ENCODE measurements around the gene C4B.
"Not testable (repeated sequence)": the region's sequence is repeated elsewhere in the genome, so short reads cannot be mapped to it uniquely, and the experiment has no call there.

Gene C4B

DNA sequence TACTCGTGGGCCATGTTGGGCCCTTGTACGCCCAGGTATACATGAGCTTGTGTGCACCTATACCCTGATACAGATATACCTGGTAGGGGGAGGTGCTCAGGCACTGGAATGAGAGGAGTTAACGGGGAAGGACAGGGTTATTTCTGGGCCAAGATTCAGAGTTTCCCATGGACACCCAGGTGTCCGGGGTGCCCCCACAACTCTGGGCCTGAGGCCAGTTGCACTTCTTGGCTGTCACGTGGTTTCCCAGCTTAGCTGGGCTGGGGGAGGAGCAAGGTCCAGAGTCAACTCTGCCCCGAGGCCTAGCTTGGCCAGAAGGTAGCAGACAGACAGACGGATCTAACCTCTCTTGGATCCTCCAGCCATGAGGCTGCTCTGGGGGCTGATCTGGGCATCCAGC lies 32.9 kb upstream of the C4B start, which contains the start of gene C4A:
Gene C4A, plus strand, starts transcription at position 314 of the 400 bp plus-strand sequence. Its CDS starts 51 bp downstream, at position 365.
- DNase-seq (ENCODE audit: low spot score), result not testable (repeated sequence)

DNA sequence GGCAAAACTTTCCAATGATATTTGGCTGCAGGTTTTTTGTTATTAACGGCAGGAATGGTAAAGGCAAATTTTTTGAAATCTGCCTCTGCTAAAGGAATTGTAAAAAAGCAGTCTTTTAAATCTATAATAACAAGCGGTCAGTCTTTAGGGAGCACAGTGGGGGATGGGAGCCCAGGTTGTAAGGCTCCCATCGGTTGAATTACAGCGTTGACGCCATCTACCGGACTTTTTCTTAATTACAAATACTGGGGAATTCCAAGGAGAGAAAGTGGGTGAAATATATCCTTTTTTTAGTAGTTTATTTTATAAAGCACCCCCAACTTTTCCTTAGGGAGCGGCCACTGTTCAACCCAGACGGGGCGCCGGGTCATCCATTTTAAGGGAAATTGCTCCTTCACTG lies 25.2 kb upstream of the C4B start:
- not testable (repeated sequence) for DNase-seq (ENCODE audit: low spot score)

- not testable (repeated sequence) for DNase-seq (ENCODE audit: low spot score)
Measured at GRCh38 chr6:31994421-31994820, 20.2 kb upstream of the C4B start.

GRCh38 chr6:31996385-31996784 lies 18.2 kb upstream of the C4B start:
- DNase-seq (ENCODE audit: low spot score), result not testable (repeated sequence)

- DNase-seq (ENCODE audit: low spot score), result not testable (repeated sequence)
Measured at GRCh38 chr6:32002546-32003268, 11.9 kb upstream of the C4B start.

- not testable (repeated sequence) for DNase-seq (ENCODE audit: low spot score)
Measured at GRCh38 chr6:32003301-32003700, 11.3 kb upstream of the C4B start.

- not testable (repeated sequence) for DNase-seq (ENCODE audit: low spot score)
Measured at GRCh38 chr6:32004393-32004792, 10.2 kb upstream of the C4B start.

- DNase-seq (ENCODE audit: low spot score), result not testable (repeated sequence)
Measured at GRCh38 chr6:32004864-32005537, 9.6 kb upstream of the C4B start.

DNA sequence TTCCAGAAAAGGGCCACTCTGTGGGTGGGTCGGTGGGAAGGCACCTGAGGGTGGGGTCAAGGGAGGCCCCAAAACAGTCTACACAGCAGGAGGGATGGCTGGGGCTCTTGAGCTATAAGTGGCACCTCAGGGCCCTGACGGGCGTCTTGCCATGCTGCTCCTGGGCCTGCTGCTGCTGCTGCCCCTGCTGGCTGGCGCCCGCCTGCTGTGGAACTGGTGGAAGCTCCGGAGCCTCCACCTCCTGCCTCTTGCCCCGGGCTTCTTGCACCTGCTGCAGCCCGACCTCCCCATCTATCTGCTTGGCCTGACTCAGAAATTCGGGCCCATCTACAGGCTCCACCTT lies 9.1 kb upstream of the C4B start:
- DNase-seq (ENCODE audit: low spot score), result not testable (repeated sequence)

GRCh38 chr6:32005991-32006529 lies 8.5 kb upstream of the C4B start:
- not testable (repeated sequence) for DNase-seq (ENCODE audit: low spot score)

GRCh38 chr6:32007086-32007485 lies 7.5 kb upstream of the C4B start:
- DNase-seq (ENCODE audit: low spot score), result not testable (repeated sequence)

DNA sequence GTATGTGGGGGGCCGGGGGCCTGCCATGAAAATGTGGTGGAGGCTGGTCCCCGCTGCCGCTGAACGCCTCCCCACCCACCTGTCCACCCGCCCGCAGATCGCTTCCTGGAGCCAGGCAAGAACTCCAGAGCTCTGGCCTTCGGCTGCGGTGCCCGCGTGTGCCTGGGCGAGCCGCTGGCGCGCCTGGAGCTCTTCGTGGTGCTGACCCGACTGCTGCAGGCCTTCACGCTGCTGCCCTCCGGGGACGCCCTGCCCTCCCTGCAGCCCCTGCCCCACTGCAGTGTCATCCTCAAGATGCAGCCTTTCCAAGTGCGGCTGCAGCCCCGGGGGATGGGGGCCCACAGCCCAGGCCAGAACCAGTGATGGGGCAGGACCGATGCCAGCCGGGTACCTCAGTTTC lies 6.6 kb upstream of the C4B start:
- DNase-seq (ENCODE audit: low spot score), result not testable (repeated sequence)

- not testable (repeated sequence) for DNase-seq (ENCODE audit: low spot score)
Measured at GRCh38 chr6:32008616-32009015, 6.0 kb upstream of the C4B start.

GRCh38 chr6:32009537-32009936 lies 5.1 kb upstream of the C4B start:
- not testable (repeated sequence) for DNase-seq (ENCODE audit: low spot score)

DNA sequence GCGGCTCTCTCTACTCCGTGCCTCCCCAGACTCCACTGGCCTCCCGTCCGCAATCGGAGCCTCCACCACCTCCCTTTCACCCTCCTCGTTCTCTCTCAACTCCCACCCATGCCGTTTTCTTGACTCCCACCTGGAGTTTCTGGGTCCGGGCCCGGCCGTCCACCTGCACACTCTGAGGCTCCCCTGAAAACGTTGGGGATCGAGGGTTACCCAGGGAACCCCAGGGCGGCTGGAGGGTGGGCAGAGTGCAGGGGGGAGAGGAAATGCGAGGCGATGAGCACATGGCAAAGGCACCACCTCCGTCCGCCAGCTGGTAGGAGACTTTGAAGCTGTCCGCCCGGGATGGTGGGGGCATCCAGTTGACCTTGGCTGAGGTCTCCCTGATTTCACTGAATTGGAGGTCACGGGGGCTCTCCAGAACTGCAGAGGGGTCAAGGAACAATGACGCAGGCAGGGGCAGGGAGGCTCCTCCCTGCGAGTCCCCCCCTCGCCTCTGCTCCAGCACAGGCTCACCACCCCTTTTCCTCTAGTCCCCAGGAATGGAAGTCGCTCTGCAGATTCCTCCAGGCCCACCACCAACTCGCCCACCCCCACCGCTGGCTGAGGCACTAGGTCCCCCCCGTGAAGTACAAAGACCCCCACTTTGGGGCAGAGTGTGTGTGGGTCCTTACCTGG lies 3.6 kb upstream of the C4B start:
- not testable (repeated sequence) for DNase-seq (ENCODE audit: low spot score)

DNA sequence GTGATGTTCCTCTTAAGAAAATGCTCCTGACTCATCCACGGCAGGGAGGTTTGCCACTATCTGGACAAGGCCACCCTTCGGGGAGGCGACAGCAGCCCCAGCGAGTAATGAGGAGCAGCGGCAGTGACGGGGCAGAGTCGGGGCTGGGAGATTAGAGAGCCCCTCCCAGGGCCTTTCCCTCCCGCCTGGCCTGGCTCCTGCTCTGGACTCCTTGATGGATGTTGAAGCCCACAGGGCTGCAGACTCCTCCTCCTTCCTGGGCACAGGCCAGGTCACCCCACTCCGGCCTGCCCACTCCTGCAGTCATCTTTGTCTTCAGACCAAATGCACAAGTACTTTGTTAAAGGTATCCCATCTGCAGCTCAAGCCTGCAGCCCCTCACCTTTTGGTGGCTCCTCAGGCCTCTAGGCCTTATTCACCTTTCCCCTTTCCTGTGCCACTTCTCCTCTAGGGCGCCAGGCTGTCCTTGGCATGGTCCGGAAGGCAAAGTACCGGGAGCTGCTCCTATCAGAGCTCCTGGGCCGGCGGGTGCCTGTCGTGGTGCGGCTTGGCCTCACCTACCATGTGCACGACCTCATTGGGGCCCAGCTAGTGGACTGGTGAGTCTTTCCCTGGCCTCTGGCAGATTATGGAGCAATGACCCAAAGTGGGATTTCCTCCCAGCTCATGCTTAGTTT lies 1.5 kb upstream of the C4B start:
- DNase-seq (ENCODE audit: low spot score), result not testable (repeated sequence)

GRCh38 chr6:32013738-32014137 lies 857 bp upstream of the C4B start:
- not testable (repeated sequence) for DNase-seq (ENCODE audit: low spot score)

GRCh38 chr6:32022100-32022499 lies 7.5 kb downstream of the C4B start:
- DNase-seq (ENCODE audit: low spot score), result not testable (repeated sequence)

DNA sequence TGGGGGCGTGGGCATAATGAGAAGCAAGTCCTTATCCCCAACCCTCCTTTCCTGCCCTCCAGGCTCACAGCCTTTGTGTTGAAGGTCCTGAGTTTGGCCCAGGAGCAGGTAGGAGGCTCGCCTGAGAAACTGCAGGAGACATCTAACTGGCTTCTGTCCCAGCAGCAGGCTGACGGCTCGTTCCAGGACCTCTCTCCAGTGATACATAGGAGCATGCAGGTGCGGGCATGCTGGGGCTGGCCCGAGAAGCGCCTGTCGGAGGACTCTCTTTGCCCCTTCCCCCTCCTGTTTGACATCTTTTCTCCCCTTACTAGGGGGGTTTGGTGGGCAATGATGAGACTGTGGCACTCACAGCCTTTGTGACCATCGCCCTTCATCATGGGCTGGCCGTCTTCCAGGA lies 14.0 kb downstream of the C4B start:
- DNase-seq (ENCODE audit: low spot score), result not testable (repeated sequence)

- DNase-seq (ENCODE audit: low spot score), result not testable (repeated sequence)
Measured at GRCh38 chr6:32029553-32029952, 15.0 kb downstream of the C4B start.

- not testable (repeated sequence) for DNase-seq (ENCODE audit: low spot score)
Measured at GRCh38 chr6:32035283-32036013, 20.9 kb downstream of the C4B start.
